Fibroblast of pulmonary artery (primary cell): ENCODE data around the gene OTULIN.

ENCODE experiments used
- DNase-seq: peaks from one replicate; pipeline ENCODE4 v3.0.0-alpha.2; 2010; ENCODE audit warnings: low read depth
- H3K4me3 ChIP-seq: replicated peaks from 2 replicates; pipeline ENCODE4 v1.5.1; 2011; ENCODE audit warnings: low read depth, mild to moderate bottlenecking, control low read depth, low read length, moderate library complexity
- CTCF ChIP-seq: IDR thresholded peaks from 2 replicates; pipeline ENCODE4 v1.5.1; 2011; ENCODE audit warnings: mild to moderate bottlenecking, control low read depth, low read length, inconsistent platforms; ENCODE audit errors: missing control alignments

The OTULIN gene

GRCh38 chr5:14723701-14724132, 59.2 kb downstream of the OTULIN start:
- no peak for DNase-seq
- no peak for TF ChIP-seq CTCF
- H3K4me3 ChIP-seq, result no peak overlapping the region

GRCh38 chr5:14724633-14725032, 60.1 kb downstream of the OTULIN start:
- no peak overlapping the region for H3K4me3 ChIP-seq
- TF ChIP-seq CTCF, result no peak
- no peak for DNase-seq

- TF ChIP-seq CTCF, result no peak
- DNase-seq, result peak; percentile 61
- H3K4me3 ChIP-seq, result no peak overlapping the region
These were observed 61.7 kb downstream of the OTULIN start for GRCh38 chr5:14726066-14726838.

- DNase-seq, result peak; percentile 88
- H3K4me3 ChIP-seq, result no peak overlapping the region
- TF ChIP-seq CTCF, result peak; percentile 95
These were observed 62.9 kb downstream of the OTULIN start for GRCh38 chr5:14727428-14727865.

- no peak overlapping the region for H3K4me3 ChIP-seq
- no peak for TF ChIP-seq CTCF
- no peak for DNase-seq
These were observed 63.5 kb downstream of the OTULIN start for GRCh38 chr5:14727928-14728458.

- DNase-seq, result no peak
- TF ChIP-seq CTCF, result no peak
- H3K4me3 ChIP-seq, result no peak overlapping the region
These were observed 64.0 kb downstream of the OTULIN start for GRCh38 chr5:14728459-14728938.
